Kidney glomerular epithelial cell (primary cell): Measurements from ENCODE around the gene IL4R.
"Not testable (repeated sequence)": the region's sequence is repeated elsewhere in the genome, so short reads cannot be mapped to it uniquely, and the experiment has no call there.

Source experiments
- DNase-seq: peaks from one replicate; lab custom pipeline; 2025; lab: John Stamatoyannopoulos, UW

IL4R gene

DNA sequence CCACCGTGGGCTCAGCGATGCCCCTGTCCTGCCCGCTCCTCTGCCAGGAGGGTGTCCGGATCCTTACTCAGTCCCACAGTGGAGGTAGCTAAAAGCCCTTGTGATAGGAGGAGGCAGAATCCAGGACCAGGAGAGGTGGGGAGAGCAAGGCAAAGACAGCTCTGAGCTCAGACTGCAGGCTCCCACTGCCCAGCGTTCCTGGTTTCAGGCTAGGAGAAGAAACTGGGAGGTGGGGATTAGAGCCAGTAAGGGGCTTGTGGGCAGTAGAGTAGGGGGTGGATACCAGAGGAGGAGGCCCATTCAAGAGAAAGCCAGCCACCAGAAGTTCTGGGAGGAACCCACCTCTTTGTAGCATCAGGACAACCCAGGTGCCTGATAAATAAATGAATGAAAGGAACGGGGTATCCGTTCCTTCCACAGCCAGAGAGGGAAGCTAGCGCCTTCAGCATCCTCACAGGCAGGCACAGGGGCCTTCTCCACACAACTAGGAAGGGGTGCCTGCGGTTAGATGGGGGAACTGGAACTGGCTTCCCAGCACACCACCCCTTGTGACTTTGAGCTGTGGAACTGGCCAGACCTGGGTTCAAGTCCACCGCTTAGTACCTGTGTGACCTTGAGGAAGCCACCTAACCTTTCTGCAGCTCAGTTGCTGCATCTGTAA is 90.5 kb downstream of the IL4R start:
- DNase-seq = no peak

DNA sequence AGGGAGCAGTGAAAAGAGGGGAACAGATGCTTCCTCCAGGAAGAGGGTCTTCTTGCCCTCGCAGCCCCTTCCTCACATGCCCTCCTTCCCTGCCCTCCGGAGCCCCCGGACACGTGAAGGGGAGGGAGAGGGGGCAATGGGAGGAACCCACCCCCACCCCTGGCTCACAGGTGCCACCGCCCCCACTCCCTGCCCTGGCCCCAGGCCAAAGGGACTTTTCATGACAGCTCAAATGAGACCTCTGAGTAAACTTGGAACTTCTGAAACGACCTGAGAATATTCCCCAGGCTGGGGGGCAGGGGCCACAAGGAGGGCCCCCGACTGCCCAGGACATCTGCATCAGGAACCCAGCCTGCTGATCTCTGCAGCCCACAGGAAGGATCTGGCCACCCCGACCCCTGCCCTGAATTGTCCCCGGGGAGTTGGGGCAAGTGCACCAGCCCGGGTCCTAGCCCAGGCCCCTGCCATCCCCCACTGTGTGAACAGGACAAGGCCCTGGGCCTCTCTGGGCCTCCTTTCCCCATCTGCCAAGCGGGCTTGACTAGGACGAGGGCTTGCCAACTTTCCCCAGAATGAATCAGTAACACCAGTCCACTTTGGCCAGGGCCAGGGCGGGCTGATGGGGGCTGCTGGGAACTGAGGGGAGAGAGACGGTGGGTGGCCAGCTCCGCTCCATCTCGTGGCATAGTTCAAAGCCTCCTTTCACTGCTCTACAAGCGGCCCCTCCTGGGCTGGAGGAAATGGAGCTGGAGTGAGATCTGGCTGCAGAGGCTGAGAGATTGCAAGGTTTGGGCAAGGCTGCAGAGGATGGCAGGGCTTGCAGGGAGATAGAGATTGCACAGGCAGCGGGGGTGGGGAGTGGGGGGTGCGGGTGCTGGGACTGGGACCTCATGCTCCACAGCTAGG is 92.0 kb downstream of the IL4R start:
- DNase-seq = no peak

DNA sequence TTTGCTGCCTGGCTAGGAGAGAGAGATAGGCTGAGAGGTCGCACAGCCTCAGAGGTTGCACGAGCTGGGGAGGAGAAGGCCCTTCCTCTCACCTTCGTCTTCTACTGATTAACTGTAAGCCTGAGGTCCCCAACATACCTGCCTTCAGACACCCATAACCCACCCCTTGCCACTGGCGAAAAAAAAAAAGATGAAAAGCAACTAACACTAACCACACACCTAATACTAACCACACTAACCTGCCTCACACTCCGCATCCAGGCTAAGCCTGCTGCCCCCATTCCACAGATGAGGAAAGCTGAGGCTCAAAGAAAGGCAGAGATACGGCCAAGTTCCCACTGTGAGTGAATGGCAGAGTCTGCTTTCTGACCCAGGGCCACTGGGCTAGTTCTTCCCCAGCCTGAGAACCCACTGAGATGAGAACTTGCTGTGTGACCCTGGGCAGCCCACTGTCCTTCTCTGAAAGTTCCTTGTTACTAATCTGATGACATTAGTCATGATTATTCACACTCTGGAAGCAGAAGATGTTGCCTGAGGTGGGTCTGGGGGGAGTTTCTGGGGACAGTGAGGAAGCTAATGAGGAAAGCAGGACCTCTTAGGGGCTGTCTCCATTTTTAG is 92.8 kb downstream of the IL4R start:
- DNase-seq = no peak

DNA sequence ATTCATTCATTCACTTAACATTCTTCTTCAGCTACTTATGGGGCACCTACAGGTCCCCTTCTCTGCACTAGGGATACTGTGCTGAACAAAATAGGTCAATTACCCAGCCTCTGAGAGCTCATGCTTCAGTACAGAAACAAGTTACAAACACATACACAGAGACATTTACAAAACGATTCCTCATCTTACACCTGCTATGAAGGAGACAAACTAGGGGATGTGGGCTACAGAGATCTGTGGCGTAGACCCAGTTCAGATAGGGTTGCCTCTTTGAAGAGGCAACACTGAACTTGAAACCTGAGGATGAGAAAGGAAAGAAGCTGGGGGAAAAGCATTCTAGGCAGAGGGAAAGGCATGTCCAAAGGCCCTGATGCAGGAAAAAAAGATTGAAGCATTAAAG is 93.4 kb downstream of the IL4R start:
- DNase-seq = no peak

DNA sequence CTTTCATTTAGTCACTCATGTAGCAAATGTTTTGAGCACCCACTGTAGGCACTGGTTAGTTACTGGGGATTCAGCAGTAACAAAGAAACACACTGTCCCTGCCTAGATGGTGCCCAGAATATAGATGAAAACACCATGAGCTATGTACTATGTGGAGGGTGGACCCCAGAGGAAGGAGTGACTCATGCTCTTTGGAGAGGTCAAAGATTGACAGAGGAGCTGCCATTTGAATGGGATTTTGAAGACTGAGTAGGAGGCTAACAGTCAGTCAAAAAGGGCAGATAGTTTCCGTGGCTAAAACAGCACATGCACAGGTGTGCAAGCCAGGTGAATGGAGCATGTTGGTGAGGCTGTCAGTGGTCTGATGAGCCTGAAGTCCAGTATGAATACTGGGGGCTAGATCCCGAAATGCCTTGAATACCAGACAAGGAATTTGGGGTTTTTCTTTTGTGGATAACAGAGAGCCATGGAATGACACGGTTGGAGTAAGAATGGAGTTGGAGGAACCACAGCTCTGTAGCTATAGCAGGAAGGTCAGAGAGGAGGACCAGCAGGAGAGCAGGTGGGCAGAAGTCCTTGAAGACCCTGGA is 94.3 kb downstream of the IL4R start:
- DNase-seq = peak; percentile 37

DNA sequence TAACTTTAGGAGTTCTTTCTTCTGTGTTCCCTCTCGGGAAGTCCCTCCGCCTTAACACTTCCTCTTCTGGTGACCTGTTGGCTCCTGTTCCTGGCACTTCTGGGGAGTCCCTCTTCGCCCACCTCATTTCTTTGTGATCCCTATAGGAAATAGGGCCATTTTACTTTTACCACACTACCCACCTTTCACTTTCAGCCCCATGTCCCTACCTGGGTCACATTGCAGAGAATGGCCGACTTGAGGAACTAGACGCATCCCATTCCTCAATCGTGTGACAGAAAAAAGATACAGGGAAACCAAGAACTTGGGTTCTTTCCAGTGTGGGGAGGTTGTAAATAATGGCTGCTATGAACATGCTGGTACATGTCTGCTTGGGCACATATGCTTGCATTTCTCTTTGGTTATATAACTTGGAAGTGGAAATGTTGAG is 94.8 kb downstream of the IL4R start:
- no peak for DNase-seq

GRCh38 chr16:27409958-27410357 is 96.2 kb downstream of the IL4R start:
- DNase-seq = not testable (repeated sequence)

GRCh38 chr16:27410761-27411160 is 97.0 kb downstream of the IL4R start:
- DNase-seq = no peak

DNA sequence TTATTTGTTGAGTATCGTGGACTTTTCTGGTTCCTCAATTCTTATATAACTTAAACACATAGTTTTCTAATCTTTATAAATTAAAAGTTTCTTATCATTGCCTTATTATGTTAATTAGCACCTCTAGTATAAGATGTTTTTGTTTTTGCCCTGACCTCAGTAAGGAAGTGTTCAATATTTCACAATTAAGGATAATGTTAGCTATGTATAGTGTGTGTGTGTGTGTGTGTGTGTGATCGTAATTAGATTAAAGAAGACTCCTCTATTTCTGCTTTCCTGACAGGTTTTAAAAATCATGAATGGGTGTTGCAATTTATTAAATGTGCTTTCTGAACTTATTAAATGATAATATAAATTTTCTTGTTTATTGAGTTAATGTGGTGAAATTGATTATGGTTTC is 100.2 kb downstream of the IL4R start:
- no peak for DNase-seq
